Ecto neural progenitor cell (in vitro differentiated cells): ENCODE results near the gene MAGEB1.

ENCODE experiments used
- DNase-seq: peaks from one replicate; pipeline ENCODE4 v3.0.0-alpha.2; 2018; ENCODE audit warnings: low spot score

Gene MAGEB1, protein sequence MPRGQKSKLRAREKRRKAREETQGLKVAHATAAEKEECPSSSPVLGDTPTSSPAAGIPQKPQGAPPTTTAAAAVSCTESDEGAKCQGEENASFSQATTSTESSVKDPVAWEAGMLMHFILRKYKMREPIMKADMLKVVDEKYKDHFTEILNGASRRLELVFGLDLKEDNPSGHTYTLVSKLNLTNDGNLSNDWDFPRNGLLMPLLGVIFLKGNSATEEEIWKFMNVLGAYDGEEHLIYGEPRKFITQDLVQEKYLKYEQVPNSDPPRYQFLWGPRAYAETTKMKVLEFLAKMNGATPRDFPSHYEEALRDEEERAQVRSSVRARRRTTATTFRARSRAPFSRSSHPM

DNA sequence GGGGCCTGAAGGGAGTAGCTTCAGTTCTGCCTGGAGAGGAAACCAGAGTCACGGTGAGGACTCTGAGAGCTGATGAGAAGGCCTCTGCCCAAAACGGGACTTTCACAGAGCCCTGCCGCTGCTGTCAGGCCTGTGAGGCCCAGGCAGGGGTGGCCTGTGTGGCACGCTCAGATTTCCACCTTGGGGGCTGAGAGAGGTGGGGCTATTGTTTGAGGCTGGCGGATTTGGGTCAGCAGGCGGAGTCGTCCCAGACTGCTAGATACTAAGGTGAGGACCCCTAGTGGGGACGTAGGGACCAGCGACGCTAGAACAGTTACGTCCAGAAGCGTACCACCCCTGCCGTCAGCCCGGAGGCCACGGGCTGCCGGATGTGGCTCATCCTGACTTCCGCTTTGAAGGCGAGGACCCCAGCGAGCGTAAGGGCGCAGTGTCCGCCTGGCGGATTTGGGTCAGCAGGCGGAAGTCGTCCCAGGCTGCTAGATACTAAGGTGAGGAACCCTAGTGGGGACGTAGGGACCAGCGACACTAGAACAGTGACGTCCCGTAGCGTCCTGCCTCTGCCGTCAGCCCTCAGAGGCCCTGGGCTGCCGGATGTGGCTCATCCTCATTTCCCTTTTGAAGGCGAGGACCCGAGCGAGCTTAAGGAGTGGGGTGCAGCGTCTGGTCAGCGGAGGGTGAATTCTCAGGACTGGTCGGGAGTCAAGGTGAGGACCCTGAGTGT, at the start of gene MAGEB1:
TSS of gene MAGEB1 (plus strand) at position 378 of the 721 bp plus-strand sequence. CDS start 3,348 bp downstream, outside the sequence.
- DNase-seq = no peak

DNA sequence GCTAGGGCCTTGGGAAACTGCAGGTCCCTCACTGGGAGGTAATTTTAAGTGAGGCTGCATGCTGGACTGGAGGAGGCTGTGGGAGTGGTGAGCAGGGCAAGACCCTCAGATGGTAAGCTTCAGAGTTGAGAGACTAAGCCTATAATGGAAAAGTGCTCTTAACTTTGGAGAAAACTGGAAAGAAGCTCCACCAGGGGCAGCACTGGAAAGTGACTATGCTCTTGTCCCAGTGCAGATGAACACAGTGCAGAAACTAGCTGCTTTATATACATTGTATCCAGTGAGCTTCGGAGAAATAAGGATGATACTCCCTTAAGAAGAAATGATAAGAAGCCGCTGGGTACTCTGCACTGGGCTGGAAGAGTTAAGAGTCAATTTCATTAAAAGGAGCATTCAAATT, 34.8 kb upstream of the MAGEB1 start:
- DNase-seq = no peak

DNA sequence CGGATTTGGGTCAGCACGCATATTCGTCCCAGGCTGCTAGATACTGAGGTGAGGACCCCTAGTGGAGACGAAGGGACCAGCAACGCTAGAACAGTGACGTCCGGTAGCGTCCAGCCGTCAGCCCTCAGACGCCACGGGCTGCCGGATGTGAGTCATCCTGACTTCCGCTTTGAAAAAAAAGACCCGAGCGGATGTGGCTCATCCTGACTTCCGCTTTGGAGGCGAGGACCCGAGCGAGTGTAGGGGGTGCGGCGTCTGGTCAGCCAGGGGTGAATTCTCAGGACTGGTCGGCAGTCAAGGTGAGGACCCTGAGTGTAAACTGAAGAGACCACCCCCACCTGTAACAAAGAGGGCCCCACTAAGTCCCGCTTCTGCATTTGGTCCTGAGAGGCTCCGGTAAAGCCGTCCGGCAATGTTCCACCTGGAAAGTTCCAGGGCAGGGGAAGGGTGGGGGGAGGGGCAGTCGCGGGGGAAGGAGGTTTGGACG, 31.5 kb upstream of the MAGEB1 start, which contains the start of gene MAGEB2:
TSS of gene MAGEB2 (plus strand) at position 207 of the 487 bp plus-strand sequence. CDS start 3,018 bp downstream, outside the sequence.
- DNase-seq = no peak

DNA sequence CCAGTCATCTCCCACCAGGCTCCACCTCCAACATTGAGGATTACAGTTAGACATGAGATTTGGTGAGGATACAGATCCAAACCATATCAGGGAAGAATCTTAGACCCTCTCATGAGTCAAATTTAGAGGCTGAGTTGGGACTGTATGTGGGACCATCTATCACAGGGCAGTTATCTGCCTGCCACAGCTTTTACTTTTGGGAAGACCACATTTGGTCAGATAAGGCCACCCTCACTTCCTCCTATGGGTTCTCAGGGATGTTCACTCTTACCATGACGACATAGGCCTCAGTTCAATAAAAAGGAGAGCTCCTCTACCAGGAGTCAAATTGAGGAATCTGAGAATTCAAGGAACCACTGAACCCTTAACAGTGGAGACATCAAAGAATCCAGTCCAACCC, 29.5 kb upstream of the MAGEB1 start:
- DNase-seq = no peak

DNA sequence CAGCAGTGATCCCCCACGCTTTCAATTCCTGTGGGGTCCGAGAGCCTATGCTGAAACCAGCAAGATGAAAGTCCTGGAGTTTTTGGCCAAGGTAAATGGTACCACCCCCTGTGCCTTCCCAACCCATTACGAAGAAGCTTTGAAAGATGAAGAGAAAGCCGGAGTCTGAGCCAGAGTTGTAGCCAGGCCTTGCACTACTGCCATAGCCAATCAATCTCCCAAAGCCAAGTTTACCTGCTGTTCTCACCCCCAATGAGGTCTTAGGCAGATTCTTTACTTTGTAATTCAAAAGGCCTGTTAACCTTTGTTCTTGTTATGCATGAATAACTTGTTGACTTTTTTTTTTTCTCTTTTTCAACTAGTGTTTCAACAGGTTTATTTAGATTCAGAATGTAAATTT, 27.6 kb upstream of the MAGEB1 start:
- no peak for DNase-seq

DNA sequence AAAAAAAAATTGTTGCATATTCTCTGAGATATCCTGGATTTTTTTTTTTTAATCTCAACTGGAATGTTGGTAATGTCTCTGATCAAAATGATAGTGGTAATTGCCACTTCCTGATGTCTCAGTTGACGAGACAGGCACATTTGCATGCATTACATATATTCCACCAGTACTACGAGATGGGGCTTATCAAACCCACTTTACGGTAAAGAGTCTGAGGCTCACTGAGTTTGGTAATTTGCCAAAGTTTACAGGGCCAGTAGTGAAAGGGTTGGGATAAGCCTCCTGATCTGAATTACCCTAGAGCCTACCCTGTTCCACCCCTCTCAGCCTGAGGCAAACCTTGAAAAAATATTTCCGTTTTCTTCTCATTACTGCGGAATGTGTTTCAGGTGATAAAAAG, 26.3 kb upstream of the MAGEB1 start:
- no peak for DNase-seq

DNA sequence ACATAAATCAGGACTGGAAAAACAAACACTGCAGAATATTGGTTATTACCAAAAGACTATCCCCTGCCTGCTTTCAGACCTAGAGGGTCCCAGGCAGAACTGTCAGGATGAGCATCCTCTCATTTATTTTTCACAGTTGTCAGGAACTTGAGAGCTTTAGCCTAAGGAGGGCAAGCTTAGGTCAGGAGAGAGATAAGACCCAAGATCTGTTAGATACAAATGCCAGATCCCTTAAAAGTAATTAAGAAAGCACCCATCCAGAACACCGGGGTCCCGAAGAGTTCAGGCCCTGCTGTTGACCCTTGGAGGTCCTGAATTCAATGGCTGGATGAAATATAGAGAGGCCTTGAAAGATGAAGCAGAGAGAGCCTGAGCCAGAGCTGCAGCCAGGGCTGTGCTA, 22.4 kb upstream of the MAGEB1 start:
- DNase-seq = no peak

DNA sequence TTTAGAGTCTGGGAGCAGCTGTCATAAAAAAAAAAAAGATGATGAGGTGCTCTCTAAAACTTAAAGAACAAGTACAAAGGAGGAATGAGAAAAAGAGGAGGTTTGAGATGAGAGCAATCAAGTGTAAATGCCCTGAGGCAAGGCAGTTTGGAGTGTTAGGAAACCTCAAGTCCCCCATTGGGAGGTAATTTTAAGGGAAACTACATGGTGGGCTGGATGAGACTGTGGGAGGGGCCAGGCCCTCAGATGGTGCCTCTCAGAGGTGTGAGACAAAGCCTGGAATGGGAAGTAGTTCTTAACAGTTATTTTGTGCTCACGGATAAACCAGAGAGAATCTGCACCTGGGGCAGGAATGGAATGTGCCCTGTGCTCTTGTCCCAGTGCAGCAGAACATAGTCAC, 18.4 kb upstream of the MAGEB1 start:
- DNase-seq = no peak

DNA sequence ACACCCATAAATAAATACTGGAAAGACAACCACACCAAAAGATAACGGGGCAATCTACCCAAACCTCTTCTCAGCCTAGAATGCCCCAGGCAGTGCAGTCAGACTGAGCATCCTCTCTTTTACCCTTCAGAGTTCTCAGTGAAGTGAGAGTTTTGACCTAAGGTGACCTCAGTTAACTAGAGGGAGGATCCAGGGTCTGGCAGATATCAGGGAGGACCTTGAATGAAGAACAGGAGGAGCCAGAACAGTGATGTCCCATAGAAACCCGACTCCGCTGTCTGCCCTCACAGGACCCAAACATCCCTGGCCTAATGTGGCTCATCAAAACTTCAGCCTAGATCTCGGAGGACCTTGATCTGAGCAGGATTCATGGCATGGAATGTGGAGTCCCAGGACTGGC, 16.6 kb upstream of the MAGEB1 start, which contains the start of gene MAGEB3:
TSS of gene MAGEB3 (plus strand) at position 263 of the 400 bp plus-strand sequence. CDS start 5,268 bp downstream, outside the sequence.
- DNase-seq = no peak

DNA sequence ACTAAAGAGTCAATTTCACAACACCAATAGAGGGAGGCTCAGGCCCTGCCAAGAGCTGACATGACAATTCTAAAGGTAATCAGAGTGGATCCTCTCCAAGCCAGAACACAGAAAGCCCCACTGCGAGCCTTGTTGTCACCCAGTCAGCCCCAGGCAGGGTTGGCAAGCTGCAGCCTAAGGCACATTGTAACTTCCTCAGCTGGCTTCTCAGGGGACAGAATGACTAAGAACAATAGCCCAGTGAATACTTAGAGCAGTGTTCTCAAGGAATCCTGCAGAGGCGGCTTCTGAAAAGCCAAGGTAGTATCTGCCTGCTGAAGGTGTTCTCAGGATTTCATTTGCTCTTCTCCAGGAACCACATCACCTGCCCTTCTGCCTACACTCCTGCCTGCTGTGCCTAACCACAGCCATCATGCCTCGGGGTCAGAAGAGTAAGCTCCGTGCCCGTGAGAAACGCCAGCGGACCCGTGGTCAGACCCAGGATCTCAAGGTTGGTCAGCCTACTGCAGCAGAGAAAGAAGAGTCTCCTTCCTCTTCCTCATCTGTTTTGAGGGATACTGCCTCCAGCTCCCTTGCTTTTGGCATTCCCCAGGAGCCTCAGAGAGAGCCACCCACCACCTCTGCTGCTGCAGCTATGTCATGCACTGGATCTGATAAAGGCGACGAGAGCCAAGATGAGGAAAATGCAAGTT, 5.1 kb upstream of the MAGEB1 start, which contains the start of gene MAGEB4:
TSS of gene MAGEB4 (plus strand) at position 277 of the 692 bp plus-strand sequence. CDS start at position 413, 136 bp downstream.
- DNase-seq = no peak

DNA sequence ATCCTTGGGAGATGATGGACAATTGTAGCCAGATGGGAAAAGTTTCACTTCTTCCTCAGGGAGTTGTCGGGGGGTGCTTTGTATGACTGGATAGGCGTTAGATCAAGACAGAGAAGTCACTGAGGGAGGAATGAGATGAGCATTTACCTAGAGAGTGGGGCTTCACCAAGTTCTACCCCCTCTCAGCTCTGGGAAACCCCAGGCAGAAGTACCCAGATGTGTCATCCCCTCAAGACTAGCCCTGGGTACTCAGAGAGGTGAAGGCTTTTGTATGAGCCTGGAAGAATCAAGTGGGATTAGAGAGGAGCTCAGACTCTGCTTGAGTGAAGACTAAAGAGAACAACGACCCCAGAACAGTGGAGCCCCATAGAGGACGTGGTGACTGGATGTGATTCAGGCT, 1.9 kb downstream of the MAGEB1 start:
- DNase-seq = no peak

DNA sequence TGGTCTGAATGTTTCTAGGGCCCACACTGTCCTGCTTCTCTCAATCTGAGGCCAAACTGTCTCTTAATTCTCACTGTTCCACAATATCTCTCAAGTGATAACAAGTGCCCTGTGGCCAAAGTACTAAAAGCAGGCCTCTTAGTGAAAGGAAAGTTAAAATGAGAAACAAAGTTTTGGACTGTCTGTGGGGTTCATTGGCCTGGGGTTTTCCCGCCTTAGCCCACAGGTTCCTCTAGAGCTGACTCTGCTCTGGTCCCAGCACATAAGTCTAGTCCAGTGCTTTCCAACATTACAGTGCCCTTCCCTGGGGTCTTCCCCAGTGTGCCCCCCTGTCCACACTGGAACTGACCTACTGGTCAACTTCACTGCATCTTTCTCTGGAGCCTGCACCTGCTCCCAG, 6.3 kb downstream of the MAGEB1 start:
- DNase-seq = no peak

DNA sequence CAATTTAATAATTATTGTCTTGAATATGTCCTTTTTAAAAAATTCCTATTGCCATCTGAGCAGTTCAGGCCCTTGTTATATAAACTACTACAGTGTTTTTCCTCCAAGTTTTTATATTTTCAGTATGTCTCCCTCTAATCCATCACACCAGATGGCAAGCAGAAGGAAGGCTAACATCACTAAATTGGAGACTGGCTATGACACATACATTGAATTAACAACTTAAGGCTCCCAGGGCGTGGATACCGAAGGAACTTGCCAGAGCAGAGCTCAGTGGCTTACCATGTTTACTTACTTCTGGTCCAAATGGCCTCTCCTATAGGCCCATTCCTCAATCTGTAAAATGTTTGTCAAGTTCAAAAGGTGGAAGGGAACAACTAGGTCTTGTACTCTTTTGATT, 13.0 kb downstream of the MAGEB1 start:
- no peak for DNase-seq

DNA sequence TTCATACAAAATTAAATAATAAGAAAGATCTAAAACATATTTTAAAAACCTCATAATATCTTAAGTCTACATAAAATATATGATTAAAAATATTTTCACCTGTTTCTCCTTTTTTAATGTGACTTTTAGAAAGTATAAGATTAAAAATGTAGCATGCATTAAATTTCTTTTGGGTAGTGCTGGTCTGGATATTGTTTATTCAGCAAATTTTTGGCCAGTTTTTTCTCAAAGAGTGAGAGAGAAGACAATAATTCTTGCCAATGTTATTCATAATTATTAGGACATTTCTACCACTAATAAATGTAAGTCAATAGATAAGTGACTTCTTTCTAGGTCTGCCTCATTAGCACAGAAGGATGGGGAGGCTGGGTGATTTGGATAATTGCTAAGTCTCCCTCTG, 14.1 kb downstream of the MAGEB1 start:
- DNase-seq = no peak

DNA sequence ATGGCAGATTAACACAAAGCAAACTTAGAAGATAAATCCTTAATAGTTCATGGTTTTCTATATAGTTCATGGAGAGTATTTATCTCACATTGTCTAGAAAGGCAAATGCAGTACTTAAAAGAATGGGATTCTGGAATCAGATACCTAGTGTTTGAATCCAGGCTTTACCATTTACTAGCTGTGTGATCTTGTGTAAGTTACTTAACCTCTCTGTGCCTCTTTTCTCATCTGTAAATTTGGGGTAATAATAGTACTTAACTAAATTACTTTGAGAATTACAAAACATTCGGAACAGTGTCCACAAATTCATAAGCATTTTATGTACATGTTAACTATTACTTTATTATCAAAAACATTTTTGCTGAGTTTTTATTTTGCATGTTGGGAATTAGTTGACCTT, 15.8 kb downstream of the MAGEB1 start:
- no peak for DNase-seq

DNA sequence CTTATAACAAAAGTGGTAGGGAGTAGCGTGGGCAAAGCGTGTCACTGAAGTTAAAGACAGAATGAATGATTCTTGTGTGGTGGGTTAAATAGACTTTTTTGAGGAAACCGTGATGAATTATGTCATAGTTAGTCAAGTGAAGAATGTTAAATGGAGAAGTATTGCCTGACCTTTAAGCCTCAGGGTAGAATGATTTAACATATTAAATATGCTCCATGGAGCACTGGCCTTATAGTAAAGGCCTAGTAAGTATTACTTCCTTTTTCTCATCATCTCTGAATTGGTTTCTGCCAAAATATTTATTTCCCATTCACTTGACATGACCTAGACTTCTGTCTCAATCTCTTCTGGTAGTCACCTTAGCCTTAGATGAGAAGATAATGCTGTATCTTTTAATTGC, 23.7 kb downstream of the MAGEB1 start:
- DNase-seq = no peak

DNA sequence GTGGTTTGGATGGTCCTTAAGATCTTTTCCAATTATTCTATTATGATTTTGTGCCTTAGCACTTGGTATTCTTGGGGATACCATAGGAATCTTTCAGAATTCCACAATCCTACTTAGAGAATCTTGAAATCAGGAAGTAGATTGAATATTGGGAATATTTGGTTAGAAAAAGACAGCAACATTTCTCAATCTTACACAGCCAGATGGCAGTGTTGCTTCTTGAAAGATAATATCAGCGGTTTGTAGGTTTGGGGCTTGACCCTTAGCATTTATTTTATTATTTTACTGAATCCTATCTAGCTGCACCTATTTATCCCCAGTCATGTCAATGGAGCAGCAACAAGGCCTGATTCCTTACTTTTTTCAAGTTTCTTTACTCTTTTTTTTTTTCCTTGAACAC, 28.6 kb downstream of the MAGEB1 start:
- no peak for DNase-seq

DNA sequence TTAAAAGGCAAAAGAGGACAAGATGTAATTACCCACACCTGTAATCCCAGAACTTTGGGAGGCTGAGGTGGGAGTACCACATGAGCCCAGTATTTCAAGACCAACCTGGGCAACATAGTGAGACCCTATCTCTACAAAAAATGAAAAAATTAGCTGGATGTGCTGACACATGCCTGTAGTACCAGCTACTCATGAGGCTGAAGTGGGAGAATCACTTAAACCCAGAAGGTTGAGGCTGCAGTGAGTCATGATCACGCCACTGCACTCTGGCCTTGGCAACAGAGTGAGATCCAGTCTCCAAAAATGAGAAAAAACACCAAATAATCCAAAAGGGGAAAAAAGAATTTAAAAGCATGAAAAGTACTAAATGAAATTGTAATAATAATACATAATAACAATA, 31.4 kb downstream of the MAGEB1 start:
- no peak for DNase-seq

DNA sequence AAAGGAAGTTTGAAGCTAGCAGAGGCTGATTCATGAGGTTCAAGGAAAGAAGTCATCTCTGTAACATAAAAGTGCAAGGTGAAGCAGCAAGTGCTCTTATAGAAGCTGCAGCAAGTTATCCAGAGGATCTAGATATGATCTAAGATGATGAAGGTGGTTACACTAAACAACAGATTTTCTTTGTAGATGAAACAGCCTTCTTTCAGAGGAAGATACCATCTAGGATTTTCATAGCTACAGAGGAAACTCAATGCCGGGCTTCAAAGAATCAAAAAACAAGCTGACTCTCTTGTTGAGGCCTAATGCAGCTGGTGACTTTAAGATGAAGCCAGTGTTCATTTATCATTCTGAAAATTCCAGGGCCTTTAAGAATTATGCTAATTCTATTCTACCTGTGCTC, 33.5 kb downstream of the MAGEB1 start:
- DNase-seq = no peak

DNA sequence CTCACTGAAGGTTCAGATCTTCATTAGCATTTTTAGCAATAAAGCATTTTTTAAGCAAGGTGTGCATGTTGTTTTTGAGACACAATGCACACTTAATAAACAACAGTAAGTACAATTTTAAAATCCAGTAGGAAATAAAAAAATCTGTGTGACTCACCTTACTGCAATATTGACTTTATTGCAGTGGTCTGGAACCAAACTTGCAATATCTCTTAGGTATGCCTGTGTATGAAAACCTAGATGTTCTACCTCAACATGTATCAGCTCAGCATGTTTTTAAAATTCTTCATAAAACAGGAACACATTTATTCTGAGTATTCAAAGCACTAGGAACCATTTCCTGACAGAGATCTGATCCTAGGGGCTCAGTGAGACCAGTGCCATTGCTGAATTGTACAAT, 35.6 kb downstream of the MAGEB1 start:
- DNase-seq = no peak

DNA sequence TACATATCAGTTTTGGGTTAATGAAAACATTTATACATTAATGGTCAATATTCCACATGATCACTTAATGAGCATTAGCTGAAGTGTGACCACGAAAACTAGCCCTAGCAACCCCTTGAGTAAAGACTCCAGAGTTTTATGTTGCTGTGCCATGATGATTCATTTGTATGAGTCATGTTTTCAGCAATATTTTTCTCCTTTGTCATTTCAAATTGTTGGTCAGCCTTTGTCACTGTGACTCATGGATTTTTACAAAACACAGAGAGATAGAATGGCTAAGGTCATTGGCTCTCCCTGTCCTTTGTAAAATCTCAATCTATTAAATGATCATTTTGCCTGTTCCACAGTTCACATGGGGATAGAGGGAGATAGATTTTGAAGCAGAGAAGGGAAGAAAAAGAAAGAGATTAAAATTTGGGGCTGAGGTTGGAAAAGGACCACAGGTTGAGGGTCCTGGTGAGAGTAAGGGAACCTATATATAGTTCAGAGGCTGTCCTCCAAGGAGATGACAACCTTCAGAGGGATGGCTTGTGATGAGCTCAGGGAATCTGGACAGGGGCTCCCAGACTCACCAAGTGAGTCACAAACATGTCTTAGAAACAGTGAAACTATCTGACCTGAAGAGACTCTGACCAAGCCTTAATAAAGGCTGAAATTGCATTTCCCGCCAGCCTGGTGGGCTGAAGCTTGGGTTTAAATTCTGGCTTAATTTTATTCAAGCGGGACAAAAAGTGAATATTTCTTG, 36.7 kb downstream of the MAGEB1 start:
- DNase-seq = no peak
